ENCODE measurements around the gene EEF1AKMT3. TPM values are rescaled to one million over a fixed set of nuclear protein-coding genes. Genes with fewer than 3 reads are reported as not detected.
A peak's percentile ranks its signal among the peaks of the same experiment; 100 is the strongest.

Gene EEF1AKMT3
- total RNA-seq, 1 donor from 2014 or later, result 7.1 TPM

DNA sequence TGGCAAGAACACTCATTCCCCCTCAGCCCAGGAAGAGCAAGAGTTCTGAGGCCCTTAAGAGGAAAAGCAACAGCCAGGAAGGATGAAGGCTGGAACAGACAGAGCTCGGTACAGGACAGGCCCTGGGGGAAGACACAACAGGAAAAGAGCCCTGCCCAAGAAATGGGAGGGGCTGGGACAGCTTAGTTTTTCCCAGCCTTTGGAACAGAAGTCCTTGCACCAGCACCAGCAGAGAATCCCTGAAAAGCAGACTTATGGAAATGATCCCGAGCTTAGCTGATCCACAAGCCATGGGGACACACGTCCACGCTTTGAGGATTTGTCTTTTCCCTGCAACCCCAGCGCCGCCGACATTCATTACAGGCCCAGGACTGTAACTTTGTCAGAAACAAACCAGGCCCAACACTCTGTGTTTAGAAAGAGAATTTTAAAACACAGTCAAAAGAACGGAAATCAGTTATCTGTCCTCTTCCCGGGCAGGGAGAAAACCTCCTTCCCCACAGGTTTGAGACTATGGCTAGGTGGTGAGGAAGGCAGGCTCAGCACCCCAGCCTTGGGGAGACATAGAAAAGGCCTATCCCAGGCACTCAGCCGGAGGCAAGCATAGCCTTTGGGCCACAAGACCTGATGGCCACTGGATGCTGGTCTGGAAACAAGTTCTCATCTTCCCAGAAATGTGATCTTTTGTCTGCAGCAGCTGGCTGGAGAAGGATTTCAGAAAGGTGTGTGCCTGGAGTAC is 50.1 kb downstream of the EEF1AKMT3 start:
- FAIRE-seq (no peak), DNase-seq (ENCODE audit: low read depth) (no peak)
- Histone ChIP-seq H3K4me3 (ENCODE audit: low read depth, low read length) (no peak overlapping the region), H3K36me3 (ENCODE audit: control insufficient read depth, insufficient read depth, low read length) (peaks cover 35% of the 10 kb centered on the region), H3K27me3 (ENCODE audit: control insufficient read depth, insufficient read depth, low read length) (no peaks in the 10 kb centered on the region)
- TF ChIP-seq CTCF (IDR thresholded peaks at IDR 0.05; ENCODE audit: insufficient read depth, low read length, severe bottlenecking), result no peak

GRCh38 chr12:57823131-57823907 is 50.9 kb downstream of the EEF1AKMT3 start:
- no peak for DNase-seq (ENCODE audit: low read depth)
- Histone ChIP-seq H3K36me3 (ENCODE audit: control insufficient read depth, insufficient read depth, low read length) (peaks cover 39% of the 10 kb centered on the region), H3K27me3 (ENCODE audit: control insufficient read depth, insufficient read depth, low read length) (no peaks in the 10 kb centered on the region), H3K4me3 (ENCODE audit: low read depth, low read length) (no peak overlapping the region)
- FAIRE-seq, result peak; percentile 97
- TF ChIP-seq CTCF (IDR thresholded peaks at IDR 0.05; ENCODE audit: insufficient read depth, low read length, severe bottlenecking), result no peak

- Histone ChIP-seq H3K4me3 (ENCODE audit: low read depth, low read length) (no peak overlapping the region), H3K27me3 (ENCODE audit: control insufficient read depth, insufficient read depth, low read length) (no peaks in the 10 kb centered on the region), H3K36me3 (ENCODE audit: control insufficient read depth, insufficient read depth, low read length) (peaks cover 45% of the 10 kb centered on the region)
- FAIRE-seq (no peak), DNase-seq (ENCODE audit: low read depth) (no peak)
- TF ChIP-seq CTCF (IDR thresholded peaks at IDR 0.05; ENCODE audit: insufficient read depth, low read length, severe bottlenecking), result no peak
Observed at GRCh38 chr12:57823908-57824640, 51.7 kb downstream of the EEF1AKMT3 start.

DNA sequence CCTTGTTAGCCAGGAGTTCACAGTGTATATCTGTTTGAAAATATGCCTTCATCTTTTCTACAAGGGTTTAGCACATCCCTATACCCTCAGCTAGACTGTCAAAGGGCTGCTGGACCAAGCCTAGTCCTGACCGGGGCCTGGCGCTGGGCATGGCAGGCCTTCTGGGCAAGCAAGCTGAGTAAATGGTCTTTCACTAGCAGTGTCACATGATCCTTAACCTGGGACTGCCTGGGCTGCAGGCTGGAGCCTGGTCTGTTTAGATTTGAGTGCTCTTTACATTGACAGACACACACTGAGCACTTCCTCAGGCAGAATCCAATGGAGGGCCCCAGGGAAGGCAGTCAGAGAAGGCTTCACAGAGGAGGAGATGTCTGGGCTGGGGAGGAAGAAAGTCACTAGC is 53.0 kb downstream of the EEF1AKMT3 start:
- FAIRE-seq (no peak), DNase-seq (ENCODE audit: low read depth) (no peak)
- Histone ChIP-seq H3K36me3 (ENCODE audit: control insufficient read depth, insufficient read depth, low read length) (peaks cover 47% of the 10 kb centered on the region), H3K4me3 (ENCODE audit: low read depth, low read length) (no peak overlapping the region), H3K27me3 (ENCODE audit: control insufficient read depth, insufficient read depth, low read length) (no peaks in the 10 kb centered on the region)
- TF ChIP-seq CTCF (IDR thresholded peaks at IDR 0.05; ENCODE audit: insufficient read depth, low read length, severe bottlenecking), result no peak

- no peak for FAIRE-seq
- DNase-seq (ENCODE audit: low read depth), result no peak
- H3K27me3 ChIP-seq (ENCODE audit: control insufficient read depth, insufficient read depth, low read length), result no peaks in the 10 kb centered on the region
- H3K36me3 ChIP-seq (ENCODE audit: control insufficient read depth, insufficient read depth, low read length), result peaks cover 46% of the 10 kb centered on the region
- no peak for TF ChIP-seq CTCF (IDR thresholded peaks at IDR 0.05; ENCODE audit: insufficient read depth, low read length, severe bottlenecking)
- H3K4me3 ChIP-seq (ENCODE audit: low read depth, low read length), result no peak overlapping the region
Observed at GRCh38 chr12:57826400-57826799, 54.0 kb downstream of the EEF1AKMT3 start.

All from bronchial epithelial cell (primary cell).